HG03342 (cell line): ENCODE measurements around the gene ZNF408.
"Not testable (repeated sequence)": the region's sequence is repeated elsewhere in the genome, so short reads cannot be mapped to it uniquely, and the experiment has no call there.

Experiments
- ATAC-seq: cut with Tn5 transposase; IDR thresholded peaks from one replicate; pipeline ENCODE4 v1.9.1; 2021; ENCODE audit warnings: mild to moderate bottlenecking, moderate library complexity; ENCODE audit not compliant: unreplicated experiment

Gene ZNF408

DNA sequence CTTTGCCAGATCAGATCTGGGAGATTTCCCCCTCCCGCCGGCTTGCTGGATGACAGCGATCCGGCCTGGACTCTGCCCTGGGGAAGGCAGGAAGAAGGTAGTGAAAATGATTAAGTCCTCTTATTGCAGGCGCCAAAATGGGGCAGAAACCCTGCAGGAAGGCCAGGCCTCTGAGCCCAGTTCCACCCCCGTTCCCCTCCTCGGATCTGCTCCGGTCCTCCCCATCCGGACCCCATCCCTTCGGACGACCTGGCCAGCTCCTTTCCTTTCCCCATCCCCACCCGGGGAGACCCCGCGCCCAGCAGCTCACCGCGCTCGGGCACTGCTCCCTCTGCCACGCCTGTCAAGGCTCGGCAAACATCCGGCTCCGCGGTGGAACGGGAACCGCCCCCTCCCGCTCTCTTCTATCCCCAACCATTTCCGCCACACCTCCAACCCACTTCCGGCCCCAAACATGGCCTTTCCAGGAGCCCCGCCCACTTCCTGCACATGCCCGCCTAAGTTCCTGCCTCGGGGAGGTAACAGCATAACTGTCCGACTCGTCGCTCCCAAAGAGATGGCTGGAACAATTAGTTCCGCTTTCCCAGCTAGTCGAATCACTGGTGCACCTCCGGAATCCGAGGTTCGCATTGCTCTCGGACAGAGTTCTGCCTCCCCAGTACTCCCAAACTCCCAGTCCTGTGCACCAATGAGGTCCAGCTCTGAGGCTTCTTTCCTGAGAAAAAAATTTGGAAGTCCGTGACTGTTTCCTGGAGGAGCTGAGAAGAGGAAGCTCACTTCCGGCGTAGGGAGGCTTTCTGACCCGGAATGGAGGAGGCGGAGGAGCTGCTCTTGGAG lies at the start of gene ZNF408, which contains the start of gene ARHGAP1:
Gene ZNF408 (plus strand): TSS at position 791 of the 837 bp plus-strand sequence. CDS start 17 bp downstream, at position 808.
Gene ARHGAP1 (minus strand): TSS at position 379 of the 837 bp plus-strand sequence. CDS start 4,512 bp downstream, outside the sequence.
- ATAC-seq: peak; percentile 83

- no peak for ATAC-seq
Measured at GRCh38 chr11:46655631-46656030, 45.2 kb upstream of the ZNF408 start.

GRCh38 chr11:46657186-46657585 lies 43.6 kb upstream of the ZNF408 start:
- ATAC-seq: no peak

- no peak for ATAC-seq
Measured at GRCh38 chr11:46658259-46658658, 42.6 kb upstream of the ZNF408 start.

DNA sequence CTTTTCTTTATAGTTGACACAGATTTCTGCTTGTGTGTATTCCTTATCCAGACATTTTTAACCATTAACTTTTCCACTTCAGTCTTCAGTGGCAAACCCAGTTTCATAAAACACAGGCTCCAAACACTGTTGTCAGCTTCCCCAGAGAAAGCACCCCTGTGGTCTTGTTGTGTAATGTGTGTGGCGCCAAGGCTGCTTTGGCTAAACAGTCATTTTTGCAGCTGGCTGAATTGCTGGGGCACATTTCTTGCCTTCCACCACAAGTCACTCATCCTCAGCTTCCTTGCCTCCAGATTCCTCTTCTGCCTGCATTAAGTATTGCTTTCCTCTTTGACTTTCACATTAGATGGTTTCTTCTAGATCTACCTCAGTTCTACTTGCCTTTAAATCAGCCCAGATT lies 40.9 kb upstream of the ZNF408 start:
- ATAC-seq: no peak

- ATAC-seq: no peak
Measured at GRCh38 chr11:46661836-46662235, 39.0 kb upstream of the ZNF408 start.

DNA sequence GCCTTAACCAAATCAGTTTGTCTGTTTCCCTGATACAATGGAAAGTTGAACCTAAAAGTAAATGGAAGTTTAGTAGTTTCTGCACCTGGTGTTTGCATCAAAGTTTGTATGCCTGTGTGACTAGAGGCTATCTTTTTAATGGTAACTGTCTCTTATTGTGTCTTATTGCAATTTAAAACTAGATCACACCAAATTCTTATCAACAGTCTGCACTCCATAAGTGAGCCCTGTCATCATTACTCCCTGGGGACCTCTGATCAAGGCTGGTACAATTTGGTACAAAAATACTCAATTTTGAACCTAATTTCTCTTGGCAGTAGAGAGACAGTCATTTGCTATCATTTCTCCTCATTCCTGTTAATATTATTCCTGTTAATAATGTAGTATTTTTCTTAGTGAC lies 38.5 kb upstream of the ZNF408 start:
- ATAC-seq: no peak

- ATAC-seq: no peak
Measured at GRCh38 chr11:46663277-46663940, 37.4 kb upstream of the ZNF408 start.

DNA sequence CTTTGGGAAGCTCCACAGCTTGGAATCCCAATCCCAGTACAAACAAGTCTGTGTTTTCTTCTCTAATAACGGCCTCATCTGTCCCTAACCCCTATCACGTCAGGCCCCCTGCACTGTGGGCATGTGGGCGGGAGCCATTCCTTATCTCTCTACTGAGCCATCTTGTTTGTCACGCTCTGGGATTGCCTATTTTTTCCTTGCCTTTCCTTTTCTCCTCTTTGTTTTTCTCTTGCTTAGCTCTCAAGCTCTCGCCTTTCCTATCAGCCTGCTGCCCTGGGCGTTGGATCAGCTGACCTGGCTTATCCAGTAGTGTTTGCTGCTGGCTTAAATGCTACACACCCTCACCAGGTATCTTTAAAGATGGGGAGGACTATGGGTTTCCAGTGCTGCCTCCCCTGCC lies 36.2 kb upstream of the ZNF408 start:
- no peak for ATAC-seq

DNA sequence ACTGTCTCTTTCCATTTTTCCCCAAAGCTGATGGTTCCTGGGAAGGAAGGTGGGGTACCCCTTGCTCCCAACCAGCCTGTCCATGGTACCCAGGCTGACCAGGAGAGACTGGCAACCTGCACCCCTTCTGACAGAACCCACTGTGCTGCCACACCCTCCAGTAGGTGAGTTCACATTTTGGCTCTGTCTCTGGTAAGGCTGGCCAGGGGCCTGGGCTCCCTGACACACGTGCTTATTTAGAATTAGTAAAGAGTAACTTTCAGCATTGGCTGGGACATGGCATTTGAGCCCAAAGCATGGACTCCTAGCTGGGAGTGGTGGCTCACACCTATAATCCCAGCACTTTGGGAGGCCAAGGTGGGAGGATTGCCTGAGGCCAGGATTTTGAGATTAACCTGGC lies 35.5 kb upstream of the ZNF408 start:
- no peak for ATAC-seq

- ATAC-seq: no peak
Measured at GRCh38 chr11:46666516-46666915, 34.3 kb upstream of the ZNF408 start.

GRCh38 chr11:46667043-46667481 lies 33.8 kb upstream of the ZNF408 start:
- ATAC-seq: no peak

- ATAC-seq: no peak
Measured at GRCh38 chr11:46668480-46669085, 32.2 kb upstream of the ZNF408 start.

- no peak for ATAC-seq
Measured at GRCh38 chr11:46669711-46670139, 31.1 kb upstream of the ZNF408 start.

- not testable (repeated sequence) for ATAC-seq
Measured at GRCh38 chr11:46670521-46670920, 30.3 kb upstream of the ZNF408 start.

DNA sequence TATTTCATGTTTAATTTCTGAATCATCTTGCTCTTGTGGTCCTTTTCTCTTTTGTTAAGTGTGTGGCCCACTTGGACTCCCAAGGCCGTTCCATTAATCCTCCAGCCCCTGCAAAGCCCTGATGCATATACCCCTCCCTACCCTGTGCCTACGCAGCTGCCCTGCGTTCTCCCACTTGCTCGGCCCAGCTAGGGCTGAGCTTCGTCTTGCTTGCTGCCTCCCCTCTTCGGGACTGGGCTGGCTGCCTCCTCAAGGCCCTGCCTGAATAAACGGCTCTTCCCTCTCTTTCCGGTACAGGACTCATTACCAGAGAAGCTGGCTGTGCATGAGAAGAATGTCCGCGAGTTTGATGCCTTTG lies 28.9 kb upstream of the ZNF408 start:
- ATAC-seq: no peak

GRCh38 chr11:46672381-46672839 lies 28.4 kb upstream of the ZNF408 start:
- ATAC-seq: no peak

- ATAC-seq: no peak
Measured at GRCh38 chr11:46673713-46674462, 26.9 kb upstream of the ZNF408 start.

DNA sequence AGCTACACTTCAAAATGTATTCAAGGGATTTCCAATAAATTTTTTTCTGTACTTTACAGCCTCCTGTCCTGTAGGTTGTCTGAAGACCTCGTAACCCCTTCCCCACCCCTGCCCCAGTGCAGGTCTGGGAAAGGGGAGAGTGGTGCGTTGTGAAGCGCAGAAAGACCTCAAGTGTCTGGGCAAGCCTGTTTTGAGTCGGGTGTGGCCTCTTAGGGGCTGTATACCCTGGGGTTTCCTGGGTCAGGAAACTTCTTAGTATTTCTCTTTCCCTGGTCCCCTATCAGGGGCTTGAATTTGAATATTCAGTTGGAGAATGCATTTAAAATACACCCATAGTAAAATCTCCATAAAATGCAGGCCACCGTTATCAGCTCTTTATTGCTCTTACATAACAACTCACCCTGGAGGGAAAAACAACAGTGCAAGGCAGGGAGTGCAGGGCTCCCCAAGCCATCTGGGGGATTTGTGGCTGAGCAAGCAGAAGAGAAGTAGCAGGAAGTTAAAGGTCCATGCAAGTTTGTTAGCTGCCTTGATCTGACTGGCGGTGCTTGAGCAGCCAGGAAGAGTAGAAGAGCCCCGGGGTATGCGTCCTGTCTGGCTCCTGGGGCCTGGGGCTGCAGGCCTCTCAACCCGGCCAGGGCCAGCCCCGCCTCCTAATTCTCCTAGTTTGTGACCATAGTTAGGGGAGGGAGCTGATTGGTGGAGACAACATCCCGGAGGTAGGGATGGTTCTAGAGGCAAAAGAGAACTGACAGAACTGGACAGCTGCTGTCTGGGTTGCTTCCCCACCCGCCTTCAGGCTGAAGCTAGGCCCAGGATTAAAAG lies 26.2 kb upstream of the ZNF408 start:
- no peak for ATAC-seq

GRCh38 chr11:46675288-46675851 lies 25.5 kb upstream of the ZNF408 start:
- ATAC-seq: no peak
